Measurements from ENCODE around the gene ALMS1.
"Not testable (repeated sequence)": the region's sequence is repeated elsewhere in the genome, so short reads cannot be mapped to it uniquely, and the experiment has no call there.

Gene ALMS1

DNA sequence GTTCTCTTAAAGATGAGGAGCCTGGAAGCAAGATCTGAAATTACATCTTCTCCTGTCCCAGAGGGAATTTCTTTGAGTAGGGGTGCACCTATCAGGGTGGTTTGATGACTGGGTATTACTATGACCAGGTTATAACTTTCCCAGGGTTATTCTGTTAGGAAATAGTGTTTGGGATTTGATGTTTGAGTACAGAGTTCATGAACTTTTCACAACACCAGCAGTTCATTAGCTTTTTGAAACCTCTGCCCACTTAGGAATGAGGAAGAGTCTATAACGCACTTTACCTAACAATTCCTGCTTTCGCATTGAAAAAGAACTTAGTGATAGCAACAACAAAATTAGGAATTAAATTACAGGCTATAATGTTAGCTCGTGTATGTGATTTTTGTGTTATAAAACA lies 58.6 kb downstream of the ALMS1 start:
- TF ChIP-seq CTCF (IDR thresholded peaks at IDR 0.05; ENCODE audit: insufficient read depth, low read length, missing control alignments), result no peak
- H3K4me3 ChIP-seq (ENCODE audit: low read depth, low read length), result no peak overlapping the region
- no peak for DNase-seq (ENCODE audit: low read depth, low spot score)
- ChIA-PET POLR2A (no interaction called here), CTCF (no interaction called here)

- DNase-seq (ENCODE audit: low read depth, low spot score), result no peak
- POLR2A ChIA-PET, result no interaction called here
- H3K4me3 ChIP-seq (ENCODE audit: low read depth, low read length), result no peak overlapping the region
- CTCF ChIA-PET, result no interaction called here
- no peak for TF ChIP-seq CTCF (IDR thresholded peaks at IDR 0.05; ENCODE audit: insufficient read depth, low read length, missing control alignments)
Measured at GRCh38 chr2:73448856-73449255, 63.2 kb downstream of the ALMS1 start.

- ChIA-PET CTCF (no interaction called here), POLR2A (no interaction called here)
- DNase-seq (ENCODE audit: low read depth, low spot score), result no peak
- no peak for TF ChIP-seq CTCF (IDR thresholded peaks at IDR 0.05; ENCODE audit: insufficient read depth, low read length, missing control alignments)
- no peak overlapping the region for H3K4me3 ChIP-seq (ENCODE audit: low read depth, low read length)
Measured at GRCh38 chr2:73449404-73449803, 63.8 kb downstream of the ALMS1 start.

GRCh38 chr2:73451263-73451972 lies 65.8 kb downstream of the ALMS1 start:
- TF ChIP-seq CTCF (IDR thresholded peaks at IDR 0.05; ENCODE audit: insufficient read depth, low read length, missing control alignments), result no peak
- ChIA-PET CTCF (no interaction called here), POLR2A (no interaction called here)
- H3K4me3 ChIP-seq (ENCODE audit: low read depth, low read length), result no peak overlapping the region
- no peak for DNase-seq (ENCODE audit: low read depth, low spot score)

DNA sequence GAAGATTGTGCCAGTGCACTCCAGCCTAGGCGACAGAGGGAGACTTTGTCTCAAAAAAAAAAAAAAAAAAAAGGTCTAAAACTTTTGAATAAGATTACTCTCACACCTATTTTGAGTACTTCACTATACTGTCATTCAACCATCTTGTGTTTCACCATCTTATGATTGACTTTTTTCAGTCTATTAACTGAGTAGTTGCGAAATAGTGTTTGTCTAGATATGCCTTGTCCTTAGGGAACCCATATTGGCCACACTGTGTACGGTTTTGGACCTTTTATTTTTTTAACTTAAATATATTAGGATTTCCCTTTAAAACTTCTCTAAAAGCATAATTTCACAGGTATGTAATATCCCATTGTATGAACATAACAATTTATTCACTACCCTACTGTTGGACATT lies 72.3 kb downstream of the ALMS1 start:
- POLR2A ChIA-PET, result no interaction called here
- no peak overlapping the region for H3K4me3 ChIP-seq (ENCODE audit: low read depth, low read length)
- CTCF ChIA-PET, result interaction anchor here (1.0 kb wide), 1 partner anchor 14 kb away, joined by 3 read pairs; no protein-coding TSS in a partner anchor
- DNase-seq (ENCODE audit: low read depth, low spot score), result no peak
- TF ChIP-seq CTCF (IDR thresholded peaks at IDR 0.05; ENCODE audit: insufficient read depth, low read length, missing control alignments), result no peak

GRCh38 chr2:73462388-73462787 lies 76.8 kb downstream of the ALMS1 start:
- CTCF ChIA-PET; DNase-seq (ENCODE audit: low read depth, low spot score); POLR2A ChIA-PET; H3K4me3 ChIP-seq (ENCODE audit: low read depth, low read length): not testable (repeated sequence)

DNA sequence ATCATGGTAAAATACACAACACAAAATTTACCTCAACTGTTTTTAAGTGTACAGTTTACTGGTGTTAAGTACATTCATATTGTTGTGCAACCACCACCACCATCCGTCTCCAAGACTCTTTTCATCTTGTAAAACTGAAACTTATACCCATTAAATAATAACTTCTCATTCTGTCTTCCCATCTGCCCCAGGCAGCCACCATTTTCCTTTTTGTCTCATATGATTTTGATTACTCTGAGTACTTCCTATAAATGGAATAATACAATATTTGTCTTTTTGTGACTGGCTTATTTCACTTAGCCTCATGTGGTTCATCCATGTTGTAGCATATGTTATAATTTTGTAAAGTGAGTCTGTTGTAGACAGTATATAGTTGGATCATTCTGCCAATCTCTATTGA lies 82.7 kb downstream of the ALMS1 start:
- DNase-seq (ENCODE audit: low read depth, low spot score), result no peak
- no peak for TF ChIP-seq CTCF (IDR thresholded peaks at IDR 0.05; ENCODE audit: insufficient read depth, low read length, missing control alignments)
- ChIA-PET POLR2A (no interaction called here), CTCF (no interaction called here)
- no peak overlapping the region for H3K4me3 ChIP-seq (ENCODE audit: low read depth, low read length)

- DNase-seq (ENCODE audit: low read depth, low spot score); POLR2A ChIA-PET; H3K4me3 ChIP-seq (ENCODE audit: low read depth, low read length); CTCF ChIA-PET: not testable (repeated sequence)
Measured at GRCh38 chr2:73483874-73484273, 98.2 kb downstream of the ALMS1 start.
